NCI-H2196 (cell line): Measurements from ENCODE around the gene CDH4.

Experiments used
- DNase-seq: peaks from one replicate; lab custom pipeline; 2025; ENCODE audit not compliant: unreplicated experiment; lab: John Stamatoyannopoulos, UW

The CDH4 gene

DNA sequence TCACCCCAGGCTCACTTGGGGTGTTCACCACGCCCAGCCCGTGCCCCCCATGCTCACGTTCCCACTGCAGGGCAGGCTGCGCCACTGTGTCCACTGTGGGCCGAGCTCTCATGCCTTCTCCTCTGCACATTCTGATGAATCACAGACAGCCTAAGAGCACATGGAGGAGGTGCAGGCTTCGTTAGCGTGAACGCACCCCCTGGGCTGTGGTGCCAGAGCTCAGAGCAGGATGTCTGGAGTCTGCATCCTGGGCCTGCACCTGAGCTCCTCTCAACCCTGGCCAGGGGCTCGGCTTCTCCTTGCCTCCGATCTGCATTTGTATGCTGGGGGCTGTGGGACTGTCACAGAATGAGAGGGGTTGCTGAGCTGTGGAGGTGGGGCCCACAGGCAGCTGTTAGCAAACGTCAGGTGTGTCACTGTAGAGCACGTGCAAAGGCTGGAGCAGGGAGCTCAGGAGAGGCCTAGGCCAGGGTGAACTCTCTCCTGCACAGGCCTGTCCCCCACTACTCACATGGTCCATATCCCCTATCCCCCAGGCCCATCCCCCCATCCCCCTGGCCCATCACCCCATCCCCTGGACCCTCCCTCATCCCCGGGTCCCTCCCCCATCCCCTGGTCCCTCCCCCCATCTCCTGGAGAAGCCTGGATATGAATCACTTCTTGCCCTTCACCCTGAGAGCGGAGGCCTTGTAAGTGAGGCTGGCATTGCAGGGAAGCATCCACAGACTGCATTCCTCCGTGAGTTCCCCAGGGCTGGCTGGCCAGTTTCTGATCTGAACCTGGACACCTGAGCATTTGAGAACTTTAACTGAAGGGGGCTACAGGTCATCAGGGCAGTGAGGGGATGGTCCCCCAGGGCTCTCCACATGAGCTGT lies 504.1 kb downstream of the CDH4 start:
- DNase-seq = no peak

- DNase-seq = no peak
These were observed 505.1 kb downstream of the CDH4 start for GRCh38 chr20:61756966-61757677.

DNA sequence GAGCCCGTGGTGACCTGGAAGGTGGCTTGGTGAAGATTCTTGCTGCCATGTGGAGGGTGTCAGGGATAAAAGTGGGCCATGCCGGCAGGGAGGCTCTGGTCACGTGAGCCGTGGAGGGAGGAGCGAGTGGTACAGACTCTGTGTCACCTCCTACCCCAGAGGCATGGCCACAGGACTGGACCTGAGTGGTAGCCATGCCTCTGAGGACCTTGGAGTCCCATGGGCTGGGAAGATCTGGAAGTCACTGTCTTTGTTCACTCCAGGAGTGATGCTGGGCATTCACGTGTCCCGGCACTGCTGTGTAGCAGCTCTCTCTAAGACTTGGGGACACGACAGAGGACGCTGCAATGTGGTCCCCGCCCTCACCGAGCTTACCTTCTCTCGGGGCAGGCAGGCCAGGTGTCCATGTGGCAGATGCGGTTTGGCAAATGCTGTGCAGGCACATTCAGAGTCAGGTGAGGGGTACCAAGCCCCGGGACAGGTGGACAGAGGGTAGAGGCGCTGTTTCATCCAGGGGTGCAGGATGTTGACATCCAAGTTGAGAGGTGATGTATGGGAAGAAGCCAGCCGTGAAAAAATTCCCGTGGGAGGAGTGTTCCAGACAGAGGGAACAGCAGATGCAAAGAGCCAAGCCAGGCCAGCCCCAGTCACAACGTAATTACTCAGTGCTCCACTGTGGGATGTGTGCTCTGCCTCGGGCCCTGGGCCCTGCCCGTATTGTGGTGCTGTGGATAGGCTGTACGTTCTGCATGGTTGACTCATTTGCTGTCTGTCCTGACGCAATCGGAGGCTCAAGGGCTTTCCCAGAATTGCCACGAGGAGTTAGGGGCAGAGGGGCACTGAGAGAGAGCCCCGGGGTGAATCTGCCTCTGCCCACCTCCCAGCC lies 505.9 kb downstream of the CDH4 start:
- no peak for DNase-seq

DNA sequence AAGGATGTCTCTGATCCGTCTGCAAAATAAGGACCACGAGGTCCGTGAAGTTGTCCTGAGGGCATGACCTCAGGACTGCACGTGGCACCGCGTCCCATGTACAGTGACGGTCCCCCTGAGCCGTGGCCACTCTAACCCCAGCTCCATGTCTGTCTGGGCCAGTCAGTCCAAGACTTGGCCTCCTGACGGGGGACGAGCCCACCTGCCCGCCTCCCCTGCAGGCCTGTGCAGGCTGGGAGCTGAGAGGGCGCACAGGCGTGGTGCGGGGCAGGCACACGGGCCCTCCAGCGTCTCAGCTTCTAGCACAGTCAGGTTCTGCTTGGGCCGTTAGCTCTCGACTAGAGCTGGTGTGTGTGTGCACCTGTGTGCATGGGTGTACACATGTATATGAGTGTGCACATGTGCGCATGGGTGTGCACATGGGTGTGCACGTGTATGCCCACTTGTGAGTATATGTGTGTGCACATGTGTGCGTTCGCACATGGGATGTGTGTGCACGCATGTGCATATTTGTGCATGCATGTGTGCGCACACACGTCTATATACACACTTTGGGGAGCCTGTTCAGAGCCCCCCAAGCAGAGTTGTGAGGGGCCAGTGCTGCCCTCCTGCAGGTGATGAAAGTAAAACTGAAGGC lies 506.6 kb downstream of the CDH4 start:
- DNase-seq = no peak

DNA sequence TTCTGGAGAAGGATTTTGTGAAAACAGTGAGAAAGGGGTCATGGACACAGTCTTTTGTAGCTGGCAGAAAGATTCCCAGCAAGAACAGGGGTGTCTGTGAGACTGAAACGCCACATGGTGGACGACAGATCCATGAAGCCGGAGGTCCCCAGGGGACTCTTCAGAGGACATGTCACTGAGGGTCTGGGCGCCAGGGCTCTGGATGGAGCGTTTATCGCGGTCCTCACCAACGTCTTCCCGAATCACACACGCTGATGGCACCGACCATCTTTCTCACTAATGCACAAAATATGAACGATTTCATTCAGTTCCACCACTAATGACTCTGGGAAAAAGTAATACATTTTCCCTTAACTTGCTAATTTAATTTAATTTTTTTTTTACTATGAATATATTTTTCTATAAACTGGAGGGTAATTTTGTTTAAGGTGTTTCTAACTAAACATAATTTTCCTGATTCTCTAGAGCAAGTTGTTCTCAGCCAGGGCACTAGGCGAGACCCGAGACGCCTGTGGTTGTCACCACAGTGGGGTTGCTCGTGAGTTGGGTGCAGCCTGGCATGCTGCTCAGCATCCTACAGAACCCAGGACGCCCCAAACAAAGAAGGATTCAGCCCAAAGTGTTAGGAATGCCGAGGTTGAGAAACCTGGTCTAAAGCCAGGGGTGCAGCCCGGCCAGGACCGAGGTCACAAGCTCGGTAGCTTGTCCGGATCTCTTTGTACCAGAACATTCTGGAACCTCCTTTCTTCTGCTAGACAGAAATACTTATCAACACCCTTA lies 507.4 kb downstream of the CDH4 start:
- DNase-seq = no peak

- DNase-seq = no peak
These were observed 508.3 kb downstream of the CDH4 start for GRCh38 chr20:61760321-61760720.

- no peak for DNase-seq
These were observed 508.7 kb downstream of the CDH4 start for GRCh38 chr20:61760731-61761130.

DNA sequence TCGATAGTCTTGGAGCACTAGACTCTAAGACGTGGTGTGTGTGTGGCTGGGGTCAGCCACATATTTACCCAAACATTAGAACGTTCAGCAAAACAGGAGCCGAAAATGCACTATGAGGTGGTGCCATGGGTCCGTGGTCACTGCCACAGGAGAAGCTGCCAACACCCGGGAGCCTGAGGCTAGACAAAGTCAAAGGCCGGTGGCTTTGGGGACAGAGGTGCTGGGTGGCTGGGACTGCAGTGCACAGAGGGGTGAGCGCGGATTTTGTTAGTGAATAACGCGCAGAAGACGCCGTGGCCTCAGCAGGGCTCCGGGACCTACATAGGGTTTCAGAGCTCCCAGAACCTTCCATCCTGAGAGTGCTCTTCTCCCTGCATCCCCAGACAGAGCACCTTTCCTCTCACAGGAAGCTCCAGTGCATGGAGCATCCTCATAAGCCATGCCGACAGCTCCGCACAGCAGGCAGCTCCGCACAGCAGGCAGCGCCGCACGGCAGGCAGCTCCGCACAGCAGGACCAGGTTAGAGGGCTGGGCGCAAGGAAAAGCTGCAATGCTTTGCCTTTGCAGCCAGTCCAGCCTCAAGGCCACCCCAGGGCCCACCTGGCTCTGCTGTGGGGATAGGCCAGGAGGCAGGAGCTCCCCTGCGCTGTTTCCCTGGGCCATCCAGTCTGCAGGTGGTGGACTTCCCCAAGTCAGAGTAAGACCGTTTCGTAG lies 509.5 kb downstream of the CDH4 start:
- no peak for DNase-seq

GRCh38 chr20:61762167-61762710 lies 510.2 kb downstream of the CDH4 start:
- DNase-seq = no peak

- no peak for DNase-seq
These were observed 511.1 kb downstream of the CDH4 start for GRCh38 chr20:61762886-61763739.

DNA sequence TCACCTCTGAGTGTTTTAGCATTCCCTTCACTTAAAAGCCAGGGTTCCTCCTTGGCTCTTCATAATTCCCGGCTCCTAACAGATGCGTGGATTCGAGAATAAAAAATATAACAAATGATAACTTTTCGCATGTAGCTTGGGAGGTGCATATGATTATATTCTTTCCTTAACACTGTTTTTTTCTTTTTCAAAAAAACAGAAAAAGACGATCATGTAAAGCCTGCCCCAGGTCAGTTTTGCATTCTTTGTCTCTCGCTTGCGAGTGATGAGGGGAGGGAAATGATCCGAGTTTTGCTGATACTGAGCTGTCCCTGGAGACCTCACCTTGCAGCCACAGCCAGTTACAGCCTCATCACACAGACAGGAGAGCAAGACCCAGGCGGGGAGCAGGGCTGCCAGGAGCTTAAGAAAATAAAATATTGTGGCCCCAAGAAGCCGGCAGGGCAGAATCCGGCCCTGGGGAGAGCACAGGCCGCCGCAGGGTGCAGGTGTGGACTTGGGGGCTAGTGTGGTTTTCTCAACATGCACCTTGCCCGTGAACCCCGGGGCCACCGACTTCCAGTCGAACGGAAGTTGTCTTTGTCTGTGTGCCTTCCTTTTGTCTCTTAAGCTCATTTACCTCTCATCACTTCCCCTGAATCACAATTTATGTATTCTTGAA lies 511.8 kb downstream of the CDH4 start:
- no peak for DNase-seq

DNA sequence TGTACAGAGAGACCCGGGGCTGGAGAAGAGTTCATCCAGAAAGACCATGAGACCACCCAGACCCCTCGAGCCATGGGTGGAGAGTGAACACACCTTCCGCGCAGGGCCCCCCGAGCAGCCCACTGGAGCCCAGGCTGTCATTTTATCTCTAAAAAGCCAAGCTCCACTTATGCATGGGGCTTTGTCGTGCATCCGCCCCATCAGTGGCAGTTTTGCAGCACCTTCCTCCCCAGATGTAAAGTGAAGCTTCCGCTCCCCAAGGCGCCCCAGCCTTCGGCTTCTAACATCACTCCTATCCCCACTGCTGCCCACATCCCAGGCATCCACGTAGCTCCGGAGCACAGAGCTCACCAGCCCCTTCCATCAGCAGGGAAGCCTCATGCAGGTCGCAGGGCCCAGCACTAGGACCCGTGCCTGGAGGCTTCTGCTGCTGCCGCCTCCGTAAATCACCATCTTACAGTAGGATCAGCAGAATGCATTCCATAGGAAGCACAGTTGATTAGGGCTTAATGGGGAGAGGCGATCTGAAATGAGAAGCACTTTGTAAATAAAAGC lies 512.5 kb downstream of the CDH4 start:
- DNase-seq = no peak

DNA sequence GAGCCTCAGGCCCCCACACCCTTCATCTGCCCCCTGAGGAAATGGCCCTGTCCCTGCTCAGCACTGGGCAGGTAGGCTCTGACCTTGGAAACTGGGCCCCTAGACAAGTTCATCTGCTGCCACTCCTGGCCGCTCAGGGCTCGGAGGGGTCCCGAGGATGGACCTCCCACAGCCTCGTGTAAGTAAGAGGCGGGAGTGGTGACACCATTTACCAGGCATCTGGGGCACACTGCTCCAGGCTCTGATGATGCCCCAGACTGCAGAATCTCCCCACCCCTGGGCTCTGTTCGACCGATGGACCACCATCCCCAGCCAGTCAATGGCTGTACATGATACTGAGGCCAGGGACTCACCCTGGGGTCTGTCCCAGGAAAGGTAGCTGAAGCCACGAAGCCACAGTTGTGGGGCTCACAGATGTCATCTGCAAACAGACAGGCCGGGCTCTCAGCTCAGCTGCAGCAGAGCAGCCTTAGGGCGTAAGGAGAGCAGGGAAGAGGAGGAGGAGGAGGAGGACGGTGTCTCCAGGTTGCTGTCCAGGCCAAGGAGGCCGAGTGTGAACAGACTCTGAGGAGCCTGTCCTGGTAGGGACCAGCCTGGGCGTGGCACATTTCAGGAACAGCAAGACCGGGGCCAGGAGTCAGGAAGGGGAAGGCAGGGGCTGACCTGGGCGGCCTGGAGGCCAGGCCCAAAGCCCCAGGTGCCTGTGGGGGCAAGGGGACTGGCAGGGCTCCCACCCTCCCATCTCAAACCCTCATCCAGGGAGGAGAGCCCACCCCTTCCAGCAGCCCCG lies 513.2 kb downstream of the CDH4 start:
- DNase-seq = no peak

DNA sequence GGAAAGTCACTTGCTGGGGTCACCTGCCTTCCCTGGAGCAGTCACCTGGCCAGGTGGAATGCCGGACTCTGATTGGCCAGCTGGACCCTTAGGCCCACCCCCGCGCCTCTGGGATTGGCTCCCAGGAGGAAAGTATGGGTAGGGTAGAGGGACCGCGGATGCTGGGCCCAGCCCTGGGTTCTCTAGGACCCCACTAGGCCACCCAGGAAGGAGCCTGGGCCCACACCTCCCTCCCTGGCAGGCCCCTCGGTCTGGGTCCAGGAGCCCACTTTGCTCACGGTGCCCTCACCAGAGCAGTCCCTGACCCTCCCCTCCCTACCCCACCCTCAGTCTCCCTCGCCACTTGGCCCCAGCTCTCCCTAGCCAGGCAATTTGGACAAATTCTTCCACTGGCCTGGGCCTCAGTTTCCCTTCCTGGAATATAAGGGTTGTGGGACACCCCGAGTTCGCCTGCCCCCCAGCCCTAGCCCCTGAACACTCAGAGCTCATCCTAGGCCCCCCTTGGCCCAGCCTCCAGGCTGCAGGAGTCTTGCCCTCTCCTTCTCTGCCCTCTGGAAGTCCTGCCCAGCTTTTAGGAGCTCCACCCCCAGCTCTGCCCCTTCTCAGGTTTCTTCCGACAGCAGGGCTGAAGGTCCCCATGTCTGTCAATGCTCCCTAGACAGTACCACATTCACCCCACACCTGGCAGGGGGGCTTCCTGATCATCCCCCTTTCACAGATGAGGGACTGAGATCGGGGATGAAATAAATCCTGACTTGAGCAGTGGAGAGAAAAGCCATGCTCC lies 514.0 kb downstream of the CDH4 start:
- DNase-seq = no peak

GRCh38 chr20:61766921-61767610 lies 515.0 kb downstream of the CDH4 start:
- no peak for DNase-seq
